OCI-LY3 (cell line): ENCODE measurements around the gene C11orf21.

Source experiments
- EZH2phosphoT487 ChIP-seq: fragments of 200-600 bp; shearing (Covaris generic); IDR thresholded peaks from 2 replicates; pipeline ENCODE4 v1.6.1; 2018; ENCODE audit warnings: antibody characterized with exemption, mixed run types, low read depth
- TF ChIP-seq, protein P1 (sequence below): fragments of 200-600, 300-600 bp; sonication (generic); IDR thresholded peaks from 2 replicates; pipeline ENCODE4 v1.5.1; 2014; ENCODE audit warnings: antibody characterized with exemption, low read length, low read depth

DNA sequence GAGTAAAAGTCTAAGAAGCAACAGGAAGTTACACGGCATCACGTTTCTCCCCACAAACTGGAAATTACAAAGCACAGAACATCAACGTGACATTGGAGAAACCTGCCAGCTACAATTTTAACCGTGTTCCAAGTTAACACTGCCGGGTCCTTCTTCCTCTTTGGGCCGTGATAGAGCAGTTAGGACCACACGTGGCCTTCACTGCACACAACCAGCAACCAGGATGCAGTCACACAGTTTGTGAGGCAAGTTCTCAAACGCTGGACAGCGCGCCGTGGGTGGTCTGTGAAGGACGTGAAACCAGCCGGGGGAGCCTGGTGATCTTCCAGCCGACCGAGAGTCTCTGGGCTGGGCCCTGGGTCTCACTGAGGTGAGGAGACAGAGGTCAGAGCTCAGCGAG lies 14.6 kb downstream of the C11orf21 start:
- TF ChIP-seq, protein P1, sequence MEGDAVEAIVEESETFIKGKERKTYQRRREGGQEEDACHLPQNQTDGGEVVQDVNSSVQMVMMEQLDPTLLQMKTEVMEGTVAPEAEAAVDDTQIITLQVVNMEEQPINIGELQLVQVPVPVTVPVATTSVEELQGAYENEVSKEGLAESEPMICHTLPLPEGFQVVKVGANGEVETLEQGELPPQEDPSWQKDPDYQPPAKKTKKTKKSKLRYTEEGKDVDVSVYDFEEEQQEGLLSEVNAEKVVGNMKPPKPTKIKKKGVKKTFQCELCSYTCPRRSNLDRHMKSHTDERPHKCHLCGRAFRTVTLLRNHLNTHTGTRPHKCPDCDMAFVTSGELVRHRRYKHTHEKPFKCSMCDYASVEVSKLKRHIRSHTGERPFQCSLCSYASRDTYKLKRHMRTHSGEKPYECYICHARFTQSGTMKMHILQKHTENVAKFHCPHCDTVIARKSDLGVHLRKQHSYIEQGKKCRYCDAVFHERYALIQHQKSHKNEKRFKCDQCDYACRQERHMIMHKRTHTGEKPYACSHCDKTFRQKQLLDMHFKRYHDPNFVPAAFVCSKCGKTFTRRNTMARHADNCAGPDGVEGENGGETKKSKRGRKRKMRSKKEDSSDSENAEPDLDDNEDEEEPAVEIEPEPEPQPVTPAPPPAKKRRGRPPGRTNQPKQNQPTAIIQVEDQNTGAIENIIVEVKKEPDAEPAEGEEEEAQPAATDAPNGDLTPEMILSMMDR = no peak
- no peak for TF ChIP-seq EZH2phosphoT487
